ENCODE measurements around the gene TRIM71.
"Not testable (repeated sequence)": the region's sequence is repeated elsewhere in the genome, so short reads cannot be mapped to it uniquely, and the experiment has no call there.

The TRIM71 gene

GRCh38 chr3:32844322-32844654 is 26.5 kb downstream of the TRIM71 start:
- no peak for DNase-seq

- DNase-seq, result no peak
Observed at GRCh38 chr3:32844914-32845313, 27.1 kb downstream of the TRIM71 start.

GRCh38 chr3:32845546-32845945 is 27.7 kb downstream of the TRIM71 start:
- DNase-seq, result not testable (repeated sequence)

GRCh38 chr3:32847045-32847444 is 29.2 kb downstream of the TRIM71 start:
- DNase-seq, result not testable (repeated sequence)

GRCh38 chr3:32847528-32847927 is 29.7 kb downstream of the TRIM71 start:
- no peak for DNase-seq

- no peak for DNase-seq
Observed at GRCh38 chr3:32848215-32848614, 30.4 kb downstream of the TRIM71 start.

GRCh38 chr3:32849046-32849445 is 31.2 kb downstream of the TRIM71 start:
- no peak for DNase-seq

- no peak for DNase-seq
Observed at GRCh38 chr3:32850226-32850625, 32.4 kb downstream of the TRIM71 start.

- no peak for DNase-seq
Observed at GRCh38 chr3:32850636-32851035, 32.8 kb downstream of the TRIM71 start.

GRCh38 chr3:32852146-32852545 is 34.3 kb downstream of the TRIM71 start:
- no peak for DNase-seq

- no peak for DNase-seq
Observed at GRCh38 chr3:32855350-32855953, 37.7 kb downstream of the TRIM71 start.

- no peak for DNase-seq
Observed at GRCh38 chr3:32856355-32856889, 38.6 kb downstream of the TRIM71 start.

GRCh38 chr3:32856901-32857507 is 39.2 kb downstream of the TRIM71 start:
- no peak for DNase-seq

- no peak for DNase-seq
Observed at GRCh38 chr3:32857921-32858320, 40.1 kb downstream of the TRIM71 start.

- DNase-seq, result no peak
Observed at GRCh38 chr3:32859604-32860237, 41.9 kb downstream of the TRIM71 start.

GRCh38 chr3:32860499-32860898 is 42.7 kb downstream of the TRIM71 start:
- DNase-seq, result no peak

- no peak for DNase-seq
Observed at GRCh38 chr3:32861681-32862080, 43.9 kb downstream of the TRIM71 start.

GRCh38 chr3:32862247-32862935 is 44.6 kb downstream of the TRIM71 start:
- no peak for DNase-seq

GRCh38 chr3:32862936-32863487 is 45.2 kb downstream of the TRIM71 start:
- no peak for DNase-seq

GRCh38 chr3:32865383-32865782 is 47.6 kb downstream of the TRIM71 start:
- no peak for DNase-seq

GRCh38 chr3:32866533-32866932 is 48.7 kb downstream of the TRIM71 start:
- no peak for DNase-seq

GRCh38 chr3:32867954-32868353 is 50.2 kb downstream of the TRIM71 start:
- no peak for DNase-seq

GRCh38 chr3:32868719-32869512 is 51.1 kb downstream of the TRIM71 start:
- DNase-seq, result no peak
